Common myeloid progenitor, CD34-positive (primary cell): ENCODE data around the gene LCN12.
"Not testable (repeated sequence)": the region's sequence is repeated elsewhere in the genome, so short reads cannot be mapped to it uniquely, and the experiment has no call there.

Source experiments
- CTCF ChIA-PET: fragments of 350-600 bp; sonication (Branson Sonifier 250); formaldehyde crosslinking; loops from one replicate; lab custom pipeline; 2021; ENCODE audit warnings: antibody characterized with exemption; lab: Charles Lee
- POLR2A ChIA-PET: fragments of 350-600 bp; sonication (Branson Sonifier 250); formaldehyde crosslinking; loops from one replicate; lab custom pipeline; 2021; ENCODE audit warnings: antibody characterized with exemption; lab: Charles Lee
- DNase-seq, 3 donors: peaks; one replicate each; pipeline versions ENCODE4 v3.0.0 to v3.0.0-alpha.2; 2013
- H3K27ac ChIP-seq, 2 experiments: 1 replicate in 1 of 2; 2 replicates in 1 of 2; pipeline ENCODE4 v1.7.0; 2013; ENCODE audit warnings: inconsistent platforms in 2 of 2, low read length in 2 of 2, mild to moderate bottlenecking in 2 of 2, low read depth in 1 of 2, moderate library complexity in 1 of 2; ENCODE audit not compliant: severe bottlenecking in 2 of 2, insufficient read depth in 1 of 2, poor library complexity in 1 of 2
- H3K27me3 ChIP-seq, 5 experiments: replicated peaks in 2 of 5; 1 replicate in 3 of 5; 2 replicates in 2 of 5; pipeline versions ENCODE4 v1.6.1 to v1.7.0; 2013; ENCODE audit warnings: low read length in 4 of 5, mild to moderate bottlenecking in 2 of 5, moderate library complexity in 2 of 5, inconsistent platforms in 1 of 5; ENCODE audit not compliant: insufficient read depth in 5 of 5, control insufficient read depth in 4 of 5
- H3K36me3 ChIP-seq, 4 experiments: 1 replicate in 2 of 4; 2 replicates in 2 of 4; pipeline versions ENCODE4 v1.6.1 to v1.7.0; 2013; ENCODE audit warnings: low read length in 3 of 4, control low read depth in 1 of 4, mild to moderate bottlenecking in 1 of 4; ENCODE audit not compliant: control insufficient read depth in 4 of 4, insufficient read depth in 4 of 4
- H3K4me1 ChIP-seq, 4 experiments: 1 replicate in 3 of 4; 2 replicates in 1 of 4; pipeline versions ENCODE4 v1.6.1 to v1.7.1; 2013; ENCODE audit warnings: low read length in 3 of 4, mild to moderate bottlenecking in 3 of 4, control low read depth in 1 of 4, inconsistent platforms in 1 of 4, moderate library complexity in 1 of 4; ENCODE audit not compliant: control insufficient read depth in 4 of 4, insufficient read depth in 4 of 4; ENCODE audit errors: control extremely low read depth in 1 of 4
- H3K4me3 ChIP-seq, 7 experiments: 1 replicate in 4 of 7; 2 replicates in 3 of 7; pipeline versions ENCODE4 v1.5.1 to v1.7.0; 2013; ENCODE audit warnings: mild to moderate bottlenecking in 7 of 7, low read length in 6 of 7, moderate library complexity in 6 of 7, inconsistent platforms in 2 of 7, low read depth in 2 of 7, control low read depth in 1 of 7; ENCODE audit not compliant: insufficient read depth in 4 of 7, control insufficient read depth in 1 of 7; ENCODE audit errors: extremely low read depth in 1 of 7
- H3K9me3 ChIP-seq, 5 experiments: 1 replicate in 4 of 5; 2 replicates in 1 of 5; pipeline versions ENCODE4 v1.6.1 to v1.7.1; 2013; ENCODE audit warnings: low read length in 4 of 5, mild to moderate bottlenecking in 2 of 5, inconsistent platforms in 1 of 5, low read depth in 1 of 5, moderate library complexity in 1 of 5; ENCODE audit not compliant: control insufficient read depth in 4 of 5, insufficient read depth in 2 of 5; ENCODE audit errors: control extremely low read depth in 1 of 5
- WGBS: methylation state at CpG from one replicate; pipeline ENCODE4 v1.1.5; 2013; ENCODE audit not compliant: insufficient coverage; 5-methylcytosine and 5-hydroxymethylcytosine counted together

Gene LCN12

GRCh38 chr9:137001857-137002645, 50.0 kb downstream of the LCN12 start:
- H3K36me3 ChIP-seq, result no peaks in the 10 kb centered on the region
- no peak overlapping the region for H3K27ac ChIP-seq
- POLR2A ChIA-PET, result no interaction called here
- H3K4me1 ChIP-seq, result peaks cover 0 to 44% (median 39%) of the 10 kb centered on the region in 4 experiments
- H3K4me3 ChIP-seq, result no peak overlapping the region
- H3K9me3 ChIP-seq, result no peaks in the 10 kb centered on the region
- DNase-seq, result no peak
- WGBS, result 93% methylated on average over 12 of the region's 20 CpGs
- CTCF ChIA-PET, result interaction anchor here (0.9 to 2.5 kb wide), 6 partner anchors 8 to 54 kb away, joined by 3 to 11 read pairs (median 4); no protein-coding TSS in a partner anchor
- H3K27me3 ChIP-seq, result peaks cover 0 to 8% (median 0%) of the 10 kb centered on the region in 5 experiments

GRCh38 chr9:137002646-137003041, 50.6 kb downstream of the LCN12 start:
- Histone ChIP-seq H3K36me3 (peaks cover 0 to 4% (median 2%) of the 10 kb centered on the region in 4 experiments), H3K27me3 (peaks cover 0 to 2% (median 0%) of the 10 kb centered on the region in 5 experiments), H3K9me3 (no peaks in the 10 kb centered on the region), H3K4me1 (peaks cover 0 to 38% (median 33%) of the 10 kb centered on the region in 4 experiments), H3K4me3 (no peak overlapping the region), H3K27ac (no peak overlapping the region)
- CTCF ChIA-PET, result interaction anchor here (0.9 to 1.8 kb wide), 7 partner anchors 9 to 52 kb away, joined by 3 to 7 read pairs (median 4); no protein-coding TSS in a partner anchor
- no peak for DNase-seq
- 94% methylated on average over 10 of the region's 10 CpGs for WGBS
- POLR2A ChIA-PET, result no interaction called here

- H3K4me3 ChIP-seq, H3K9me3 ChIP-seq, DNase-seq, H3K27ac ChIP-seq, H3K27me3 ChIP-seq, POLR2A ChIA-PET: not testable (repeated sequence)
- WGBS, result 76% methylated on average over 7 of the region's 17 CpGs
- CTCF ChIA-PET, result interaction anchor here (1.6 to 1.9 kb wide), 3 partner anchors 25 to 56 kb away, joined by 4 to 6 read pairs (median 5); no protein-coding TSS in a partner anchor
- Histone ChIP-seq H3K4me1 (peaks cover 0 to 30% (median 27%) of the 10 kb centered on the region in 4 experiments), H3K36me3 (peaks cover 0 to 14% (median 6%) of the 10 kb centered on the region in 4 experiments)
Observed at GRCh38 chr9:137004285-137004684, 52.2 kb downstream of the LCN12 start.
